ENCODE measurements around the gene PPL. TPM values are rescaled to one million over a fixed set of nuclear protein-coding genes. Genes with fewer than 3 reads are reported as not detected.
A peak's percentile ranks its signal among the peaks of the same experiment; 100 is the strongest.

PPL gene
- total and polyA plus RNA-seq, 2 of the 13 experiments (the other 11 are each of a cell fraction or from before 2014, with no cell fraction given): 5.7 to 6.6 TPM

- no peak for DNase-seq (ENCODE audit: low spot score)
- POLR2A ChIA-PET: no interaction called here
Measured at GRCh38 chr16:4865231-4865860, 71.6 kb downstream of the PPL start.

GRCh38 chr16:4864728-4865127 is 72.2 kb downstream of the PPL start:
- no peak overlapping the region for H3K9ac ChIP-seq (ENCODE audit: insufficient read depth, low read depth, low read length)
- BruUV-seq (replicated peaks): no TSS peak
- peaks cover 56% of the 10 kb centered on the region for H3K79me2 ChIP-seq (ENCODE audit: insufficient read depth, low read length)
- H2AFZ ChIP-seq (ENCODE audit: low read length): no peak overlapping the region
- POLR2A ChIA-PET: no interaction called here
- in situ Hi-C loops (cut with HindIII; ENCODE audit: extremely low pct_ligation_motif_present, low pct_unique_long_range_greater_than_20kb) (no loop called here), intact Hi-C loops (cut with micrococcal nuclease; ENCODE audit: unreplicated experiment) (no loop called here)
- H3K9me3 ChIP-seq (ENCODE audit: low read length): no peaks in the 10 kb centered on the region
- ATAC-seq: no peak
- FAIRE-seq: no peak
- H4K20me1 ChIP-seq (ENCODE audit: insufficient read depth, low read length): no peaks in the 10 kb centered on the region; the same call in 1 of the 2 replicates
- no peaks in the 10 kb centered on the region for H3K27me3 ChIP-seq (ENCODE audit: control insufficient read depth in 1 of 2, insufficient read depth in 2 of 2, low read length in 2 of 2)
- CTCF ChIA-PET (ENCODE audit: low intra/inter-chr PET ratio, low total read pairs): no interaction called here
- no peak overlapping the region for H3K4me2 ChIP-seq (ENCODE audit: low read depth, low read length)
- whole genome bisulfite sequencing (ENCODE audit: low lambda C conversion rate): 90% methylated on average over 3 of the region's 3 CpGs
- no peak overlapping the region for H3K27ac ChIP-seq (ENCODE audit: extremely low read length, insufficient read depth, low read length)
- peaks cover 28% of the 10 kb centered on the region for H3K4me1 ChIP-seq (ENCODE audit: insufficient read depth, low read length)
- H3K36me3 ChIP-seq (replicated peaks in 1 of 2; ENCODE audit: control insufficient read depth in 1 of 2, insufficient read depth in 2 of 2, low read length in 2 of 2): peaks cover 16 to 71% of the 10 kb centered on the region in 2 experiments
- no peak for DNase-seq (ENCODE audit: low spot score)
- no peak overlapping the region for H3K4me3 ChIP-seq (replicated peaks in 1 of 3; ENCODE audit: insufficient read depth in 1 of 3, low read depth in 2 of 3, low read length in 3 of 3)
- TF ChIP-seq TBL1XR1 (IDR thresholded peaks at IDR 0.05; ENCODE audit: borderline replicate concordance, low read length, partially characterized antibody): no peak
- peak; percentile 83 for TF ChIP-seq MAFF (IDR thresholded peaks at IDR 0.05; ENCODE audit: low read depth, low read length)
- TF ChIP-seq PHF21A (CRISPR knock-in tag; IDR thresholded peaks at IDR 0.05): no peak
- TF ChIP-seq KIAA2018 (CRISPR knock-in tag; IDR thresholded peaks at IDR 0.05; ENCODE audit: borderline replicate concordance): no peak
- no peak for TF ChIP-seq THYN1 (CRISPR knock-in tag; IDR thresholded peaks at IDR 0.05; ENCODE audit: borderline replicate concordance, low read depth)

More at GRCh38 chr16:4865231-4865860, 71.6 kb downstream of the PPL start:
- Histone ChIP-seq H3K4me3 (replicated peaks in 1 of 3; ENCODE audit: insufficient read depth in 1 of 3, low read depth in 2 of 3, low read length in 3 of 3) (no peak overlapping the region), H3K4me2 (ENCODE audit: low read depth, low read length) (no peak overlapping the region), H3K9ac (ENCODE audit: insufficient read depth, low read depth, low read length) (no peak overlapping the region), H3K27me3 (ENCODE audit: control insufficient read depth in 1 of 2, insufficient read depth in 2 of 2, low read length in 2 of 2) (no peaks in the 10 kb centered on the region), H2AFZ (ENCODE audit: low read length) (no peak overlapping the region), H3K9me3 (ENCODE audit: low read length) (no peaks in the 10 kb centered on the region), H3K36me3 (replicated peaks in 1 of 2; ENCODE audit: control insufficient read depth in 1 of 2, insufficient read depth in 2 of 2, low read length in 2 of 2) (peaks cover 17 to 71% of the 10 kb centered on the region in 2 experiments), H3K79me2 (ENCODE audit: insufficient read depth, low read length) (peaks cover 56% of the 10 kb centered on the region), H3K4me1 (ENCODE audit: insufficient read depth, low read length) (peaks cover 28% of the 10 kb centered on the region), H4K20me1 (ENCODE audit: insufficient read depth, low read length) (no peaks in the 10 kb centered on the region; the same call in 1 of the 2 replicates), H3K27ac (ENCODE audit: extremely low read length, insufficient read depth, low read length) (no peak overlapping the region)
- ATAC-seq (no peak), FAIRE-seq (no peak)
- WGBS (ENCODE audit: low lambda C conversion rate): 97% methylated on average over 13 of the region's 13 CpGs
- CTCF ChIA-PET (ENCODE audit: low intra/inter-chr PET ratio, low total read pairs): no interaction called here
- TF ChIP-seq IKZF5 (CRISPR knock-in tag; IDR thresholded peaks at IDR 0.05): no peak
- TF ChIP-seq MTA1 (CRISPR knock-in tag; IDR thresholded peaks at IDR 0.05; ENCODE audit: borderline replicate concordance): no peak
- TF ChIP-seq ZBTB7A (CRISPR knock-in tag; IDR thresholded peaks at IDR 0.05): no peak
- in situ Hi-C loops (cut with HindIII; ENCODE audit: extremely low pct_ligation_motif_present, low pct_unique_long_range_greater_than_20kb) (no loop called here), intact Hi-C loops (cut with micrococcal nuclease; ENCODE audit: unreplicated experiment) (no loop called here)
- no TSS peak for BruUV-seq (replicated peaks)

Data from HepG2 (cell line).